HEK293 (cell line): ENCODE results near the gene EML1.

Experiments
- CTCF ChIA-PET: fragments of 350-600 bp; formaldehyde crosslinking; extraction: SDS; loops from one replicate; lab custom pipeline; 2021; ENCODE audit warnings: antibody characterized with exemption; lab: Yijun Ruan, JAX
- POLR2A ChIA-PET: fragments of 300-600 bp; formaldehyde crosslinking; extraction: SDS; loops from one replicate; lab custom pipeline; 2020; ENCODE audit warnings: antibody characterized with exemption, inconsistent platforms; lab: Yijun Ruan, JAX
- H3K27ac ChIP-seq: fragments of 200-500 bp; sonication (Bioruptor generic); 2 replicates; pipeline ENCODE4 v1.5.1; 2014; ENCODE audit warnings: low read depth, low read length, control low read depth, inconsistent platforms; ENCODE audit errors: extremely low read depth
- H3K36me3 ChIP-seq, 2 experiments: fragments of 200-500 bp in 1 of 2; sonication (Bioruptor generic) in 1 of 2; 1 replicate in 1 of 2; 2 replicates in 1 of 2; pipeline ENCODE4 v1.5.1; 2014 to 2017; ENCODE audit warnings: inconsistent platforms in 2 of 2, low read length in 2 of 2; ENCODE audit not compliant: control insufficient read depth in 2 of 2, insufficient read depth in 1 of 2
- H3K4me1 ChIP-seq: fragments of 200-500 bp; sonication (Bioruptor generic); 2 replicates; pipeline ENCODE4 v1.5.1; 2014; ENCODE audit warnings: mild to moderate bottlenecking, low read length, inconsistent platforms; ENCODE audit not compliant: control insufficient read depth, insufficient read depth
- H3K4me3 ChIP-seq: 2 replicates; pipeline ENCODE4 v1.5.1; 2011; ENCODE audit warnings: low read depth, mild to moderate bottlenecking, control low read depth, low read length, moderate library complexity
- H3K9me3 ChIP-seq: fragments of 200-500 bp; sonication (Bioruptor generic); 2 replicates; pipeline ENCODE4 v1.5.1; 2014; ENCODE audit warnings: low read depth, low read length, inconsistent platforms; ENCODE audit not compliant: control insufficient read depth, insufficient read depth
- FEZF1 ChIP-seq: fragments of 450-650 bp; formaldehyde crosslinking; IDR thresholded peaks from 2 replicates; pipeline ENCODE4 v1.5.1; 2016; ENCODE audit warnings: missing biosample characterization, missing genetic modification characterization
- IKZF3 ChIP-seq: fragments of 450-650 bp; IDR thresholded peaks from 2 replicates; pipeline ENCODE4 v1.5.0; 2018; ENCODE audit warnings: missing biosample characterization, mild to moderate bottlenecking, missing genetic modification characterization, moderate library complexity
- KLF1 ChIP-seq: fragments of 450-650 bp; formaldehyde crosslinking; IDR thresholded peaks from 2 replicates; pipeline ENCODE4 v1.5.1; 2016; ENCODE audit warnings: missing biosample characterization, missing genetic modification characterization
- SCRT2 ChIP-seq: fragments of 450-650 bp; formaldehyde crosslinking; IDR thresholded peaks from 2 replicates; pipeline ENCODE4 v1.5.1; 2016; ENCODE audit warnings: missing biosample characterization, missing genetic modification characterization
- ZBTB8A ChIP-seq: fragments of 450-650 bp; formaldehyde crosslinking; IDR thresholded peaks from 2 replicates; pipeline ENCODE4 v1.5.1; 2016; ENCODE audit warnings: missing biosample characterization, missing genetic modification characterization
- ZNF223 ChIP-seq: fragments of 450-650 bp; formaldehyde crosslinking; IDR thresholded peaks from 2 replicates; pipeline ENCODE4 v1.5.1; 2016; ENCODE audit warnings: missing biosample characterization, missing genetic modification characterization
- ZNF239 ChIP-seq: fragments of 450-650 bp; formaldehyde crosslinking; IDR thresholded peaks from 2 replicates; pipeline ENCODE4 v1.5.1; 2016; ENCODE audit warnings: missing biosample characterization, missing genetic modification characterization
- ZNF302 ChIP-seq: fragments of 450-650 bp; formaldehyde crosslinking; IDR thresholded peaks from 2 replicates; pipeline ENCODE4 v1.5.1; 2016; ENCODE audit warnings: missing biosample characterization, missing genetic modification characterization, low read depth
- ZNF335 ChIP-seq: fragments of 450-650 bp; formaldehyde crosslinking; conservative IDR thresholded peaks from 2 replicates; pipeline ENCODE4 v1.5.1; 2016; ENCODE audit warnings: missing biosample characterization, missing genetic modification characterization
- ZNF404 ChIP-seq: fragments of 450-650 bp; formaldehyde crosslinking; IDR thresholded peaks from 2 replicates; pipeline ENCODE4 v1.5.1; 2017; ENCODE audit warnings: missing biosample characterization, missing genetic modification characterization
- ZNF433 ChIP-seq: fragments of 450-650 bp; formaldehyde crosslinking; IDR thresholded peaks from 2 replicates; pipeline ENCODE4 v1.5.1; 2016; ENCODE audit warnings: missing biosample characterization, missing genetic modification characterization, low read depth
- ZNF48 ChIP-seq: fragments of 450-650 bp; formaldehyde crosslinking; IDR thresholded peaks from 2 replicates; pipeline ENCODE4 v1.5.1; 2016; ENCODE audit warnings: missing biosample characterization, missing genetic modification characterization
- ZNF488 ChIP-seq: fragments of 450-650 bp; formaldehyde crosslinking; IDR thresholded peaks from 2 replicates; pipeline ENCODE4 v1.5.1; 2016; ENCODE audit warnings: missing biosample characterization, missing genetic modification characterization
- ZNF530 ChIP-seq: fragments of 450-650 bp; formaldehyde crosslinking; IDR thresholded peaks from 2 replicates; pipeline ENCODE4 v1.5.1; 2016; ENCODE audit warnings: low read depth, missing biosample characterization, missing genetic modification characterization
- ZNF585B ChIP-seq: fragments of 450-650 bp; formaldehyde crosslinking; IDR thresholded peaks from 2 replicates; pipeline ENCODE4 v1.5.1; 2016; ENCODE audit warnings: missing biosample characterization, missing genetic modification characterization
- ZNF600 ChIP-seq: fragments of 450-650 bp; formaldehyde crosslinking; IDR thresholded peaks from 2 replicates; pipeline ENCODE4 v1.5.1; 2016; ENCODE audit warnings: missing biosample characterization, missing genetic modification characterization
- ZNF677 ChIP-seq: fragments of 450-650 bp; IDR thresholded peaks from 2 replicates; pipeline ENCODE4 v1.5.0; 2018; ENCODE audit warnings: missing biosample characterization, mild to moderate bottlenecking, missing genetic modification characterization, moderate library complexity
- ZNF843 ChIP-seq: fragments of 450-650 bp; formaldehyde crosslinking; IDR thresholded peaks from 2 replicates; pipeline ENCODE4 v1.5.1; 2016; ENCODE audit warnings: missing biosample characterization, missing genetic modification characterization
- ZSCAN30 ChIP-seq: fragments of 450-650 bp; IDR thresholded peaks from 2 replicates; pipeline ENCODE4 v1.5.1; 2018; ENCODE audit warnings: missing biosample characterization, mild to moderate bottlenecking, missing genetic modification characterization, moderate library complexity
- TF ChIP-seq, protein P1 (sequence below): fragments of 450-650 bp; formaldehyde crosslinking; optimal IDR thresholded peaks from 2 replicates; pipeline ENCODE3; 2016; ENCODE audit warnings: missing biosample characterization, mild to moderate bottlenecking, missing genetic modification characterization
- TF ChIP-seq, protein P2 (sequence below): fragments of 450-650 bp; formaldehyde crosslinking; IDR thresholded peaks from 2 replicates; pipeline ENCODE4 v1.5.1; 2016; ENCODE audit warnings: missing biosample characterization, missing genetic modification characterization
- TF ChIP-seq, protein P3 (sequence below): fragments of 450-650 bp; formaldehyde crosslinking; IDR thresholded peaks from 2 replicates; pipeline ENCODE4 v1.5.1; 2016; ENCODE audit warnings: missing biosample characterization, missing genetic modification characterization
- TF ChIP-seq, protein P4 (sequence below): fragments of 450-650 bp; formaldehyde crosslinking; IDR thresholded peaks from 2 replicates; pipeline ENCODE4 v1.5.1; 2017; ENCODE audit warnings: missing biosample characterization, missing genetic modification characterization

EML1 gene, protein sequence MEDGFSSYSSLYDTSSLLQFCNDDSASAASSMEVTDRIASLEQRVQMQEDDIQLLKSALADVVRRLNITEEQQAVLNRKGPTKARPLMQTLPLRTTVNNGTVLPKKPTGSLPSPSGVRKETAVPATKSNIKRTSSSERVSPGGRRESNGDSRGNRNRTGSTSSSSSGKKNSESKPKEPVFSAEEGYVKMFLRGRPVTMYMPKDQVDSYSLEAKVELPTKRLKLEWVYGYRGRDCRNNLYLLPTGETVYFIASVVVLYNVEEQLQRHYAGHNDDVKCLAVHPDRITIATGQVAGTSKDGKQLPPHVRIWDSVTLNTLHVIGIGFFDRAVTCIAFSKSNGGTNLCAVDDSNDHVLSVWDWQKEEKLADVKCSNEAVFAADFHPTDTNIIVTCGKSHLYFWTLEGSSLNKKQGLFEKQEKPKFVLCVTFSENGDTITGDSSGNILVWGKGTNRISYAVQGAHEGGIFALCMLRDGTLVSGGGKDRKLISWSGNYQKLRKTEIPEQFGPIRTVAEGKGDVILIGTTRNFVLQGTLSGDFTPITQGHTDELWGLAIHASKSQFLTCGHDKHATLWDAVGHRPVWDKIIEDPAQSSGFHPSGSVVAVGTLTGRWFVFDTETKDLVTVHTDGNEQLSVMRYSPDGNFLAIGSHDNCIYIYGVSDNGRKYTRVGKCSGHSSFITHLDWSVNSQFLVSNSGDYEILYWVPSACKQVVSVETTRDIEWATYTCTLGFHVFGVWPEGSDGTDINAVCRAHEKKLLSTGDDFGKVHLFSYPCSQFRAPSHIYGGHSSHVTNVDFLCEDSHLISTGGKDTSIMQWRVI

DNA sequence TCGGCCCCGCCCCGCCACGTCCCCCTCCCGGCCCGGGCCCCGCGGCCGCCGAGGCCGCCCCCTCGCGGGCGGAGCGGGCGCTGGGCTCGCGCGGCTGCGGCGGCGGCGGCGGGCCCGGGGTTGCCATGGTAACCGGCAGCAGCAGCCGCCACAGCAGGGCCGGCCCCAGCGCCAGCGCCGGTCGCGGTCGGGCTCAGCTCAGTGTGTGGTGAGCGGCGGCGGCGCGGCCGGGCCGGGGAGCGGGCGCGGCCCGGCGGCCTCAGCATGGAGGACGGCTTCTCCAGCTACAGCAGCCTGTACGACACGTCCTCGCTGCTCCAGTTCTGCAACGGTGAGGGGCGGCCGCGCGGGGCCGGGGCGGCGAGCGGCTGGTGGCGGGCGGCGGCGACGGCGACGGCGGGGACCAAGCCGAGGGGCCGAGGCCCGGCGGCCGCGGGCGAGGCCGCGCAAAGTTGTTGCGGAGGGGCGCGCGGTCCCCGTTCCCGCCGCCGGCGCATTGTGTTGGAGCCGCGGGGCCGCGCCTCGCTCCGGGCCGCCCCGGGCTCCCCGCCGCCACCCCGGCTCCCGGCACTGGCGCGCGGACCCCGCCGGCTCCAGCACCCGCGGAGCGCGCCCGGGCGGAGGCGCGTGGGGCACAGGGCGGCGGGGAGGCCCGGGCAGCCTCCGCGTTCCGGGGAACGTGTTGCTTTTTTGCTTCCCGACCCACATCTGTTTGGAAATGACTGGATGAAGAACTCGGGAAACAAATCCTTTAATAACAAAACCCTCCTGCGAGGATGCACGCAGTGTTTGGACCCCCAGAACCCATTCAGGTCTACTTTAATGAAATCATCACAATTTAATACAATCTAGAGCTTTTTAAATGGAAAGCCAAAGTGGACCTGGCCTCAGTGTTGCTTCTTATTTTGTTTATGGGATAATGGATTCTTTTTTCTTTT is at the start of gene EML1:
EML1 (plus strand) TSS at position 201 of the 938 bp plus-strand sequence; CDS start at position 265, 64 bp downstream.
- Histone ChIP-seq H3K4me3 (peak within 1 kb of the TSS; percentile 63), H3K36me3 (no peaks in the 10 kb centered on the region), H3K27ac (peak within 1 kb of the TSS; percentile 90), H3K9me3 (no peaks in the 10 kb centered on the region), H3K4me1 (peaks cover 11% of the 10 kb centered on the region)
- CTCF ChIA-PET, result interaction anchor here (0.6 to 3.6 kb wide), 7 partner anchors 9 to 1857 kb away, joined by 3 to 13 read pairs (median 4); no protein-coding TSS in a partner anchor
- 0 out of 2 replicates have a peak, but pooled peaks have one; percentile 24 for TF ChIP-seq ZNF677 (tag by site-specific recombination)
- no peak for TF ChIP-seq ZNF239 (tag by site-specific recombination)
- no peak for TF ChIP-seq ZNF585B (tag by site-specific recombination)
- TF ChIP-seq ZNF530, result no peak
- 0 out of 2 replicates have a peak, but pooled peaks have one; percentile 17 for TF ChIP-seq IKZF3
- TF ChIP-seq KLF1, result no peak
- no peak for TF ChIP-seq ZNF48 (tag by site-specific recombination)
- peak; percentile 90 for TF ChIP-seq ZBTB8A (tag by site-specific recombination)
- TF ChIP-seq ZNF335 (tag by site-specific recombination), result peak; percentile 58
- TF ChIP-seq ZNF600 (tag by site-specific recombination), result no peak
- no peak for TF ChIP-seq ZNF433 (tag by site-specific recombination)
- TF ChIP-seq, protein P1, sequence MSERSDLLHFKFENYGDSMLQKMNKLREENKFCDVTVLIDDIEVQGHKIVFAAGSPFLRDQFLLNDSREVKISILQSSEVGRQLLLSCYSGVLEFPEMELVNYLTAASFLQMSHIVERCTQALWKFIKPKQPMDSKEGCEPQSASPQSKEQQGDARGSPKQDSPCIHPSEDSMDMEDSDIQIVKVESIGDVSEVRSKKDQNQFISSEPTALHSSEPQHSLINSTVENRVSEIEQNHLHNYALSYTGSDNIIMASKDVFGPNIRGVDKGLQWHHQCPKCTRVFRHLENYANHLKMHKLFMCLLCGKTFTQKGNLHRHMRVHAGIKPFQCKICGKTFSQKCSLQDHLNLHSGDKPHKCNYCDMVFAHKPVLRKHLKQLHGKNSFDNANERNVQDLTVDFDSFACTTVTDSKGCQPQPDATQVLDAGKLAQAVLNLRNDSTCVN (tag by site-specific recombination), result peak; percentile 52
- TF ChIP-seq, protein P2, sequence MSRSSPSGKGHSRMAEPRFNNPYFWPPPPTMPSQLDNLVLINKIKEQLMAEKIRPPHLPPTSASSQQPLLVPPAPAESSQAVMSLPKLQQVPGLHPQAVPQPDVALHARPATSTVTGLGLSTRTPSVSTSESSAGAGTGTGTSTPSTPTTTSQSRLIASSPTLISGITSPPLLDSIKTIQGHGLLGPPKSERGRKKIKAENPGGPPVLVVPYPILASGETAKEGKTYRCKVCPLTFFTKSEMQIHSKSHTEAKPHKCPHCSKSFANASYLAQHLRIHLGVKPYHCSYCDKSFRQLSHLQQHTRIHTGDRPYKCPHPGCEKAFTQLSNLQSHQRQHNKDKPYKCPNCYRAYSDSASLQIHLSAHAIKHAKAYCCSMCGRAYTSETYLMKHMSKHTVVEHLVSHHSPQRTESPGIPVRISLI, result no peak
- TF ChIP-seq ZNF223 (tag by site-specific recombination), result no peak
- TF ChIP-seq ZNF488 (tag by site-specific recombination), result no peak
- TF ChIP-seq SCRT2, result 0 out of 2 replicates have a peak, but pooled peaks have one; percentile 27
- 0 out of 2 replicates have a peak, but pooled peaks have one; percentile 15 for TF ChIP-seq ZSCAN30 (tag by site-specific recombination)
- TF ChIP-seq, protein P3, sequence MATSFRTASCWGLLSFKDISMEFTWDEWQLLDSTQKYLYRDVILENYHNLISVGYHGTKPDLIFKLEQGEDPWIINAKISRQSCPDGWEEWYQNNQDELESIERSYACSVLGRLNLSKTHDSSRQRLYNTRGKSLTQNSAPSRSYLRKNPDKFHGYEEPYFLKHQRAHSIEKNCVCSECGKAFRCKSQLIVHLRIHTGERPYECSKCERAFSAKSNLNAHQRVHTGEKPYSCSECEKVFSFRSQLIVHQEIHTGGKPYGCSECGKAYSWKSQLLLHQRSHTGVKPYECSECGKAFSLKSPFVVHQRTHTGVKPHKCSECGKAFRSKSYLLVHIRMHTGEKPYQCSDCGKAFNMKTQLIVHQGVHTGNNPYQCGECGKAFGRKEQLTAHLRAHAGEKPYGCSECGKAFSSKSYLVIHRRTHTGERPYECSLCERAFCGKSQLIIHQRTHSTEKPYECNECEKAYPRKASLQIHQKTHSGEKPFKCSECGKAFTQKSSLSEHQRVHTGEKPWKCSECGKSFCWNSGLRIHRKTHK (tag by site-specific recombination), result no peak
- no peak for TF ChIP-seq FEZF1 (tag by site-specific recombination)
- TF ChIP-seq ZNF843 (tag by site-specific recombination), result no peak
- no peak for TF ChIP-seq ZNF404 (tag by site-specific recombination)
- TF ChIP-seq, protein P4, sequence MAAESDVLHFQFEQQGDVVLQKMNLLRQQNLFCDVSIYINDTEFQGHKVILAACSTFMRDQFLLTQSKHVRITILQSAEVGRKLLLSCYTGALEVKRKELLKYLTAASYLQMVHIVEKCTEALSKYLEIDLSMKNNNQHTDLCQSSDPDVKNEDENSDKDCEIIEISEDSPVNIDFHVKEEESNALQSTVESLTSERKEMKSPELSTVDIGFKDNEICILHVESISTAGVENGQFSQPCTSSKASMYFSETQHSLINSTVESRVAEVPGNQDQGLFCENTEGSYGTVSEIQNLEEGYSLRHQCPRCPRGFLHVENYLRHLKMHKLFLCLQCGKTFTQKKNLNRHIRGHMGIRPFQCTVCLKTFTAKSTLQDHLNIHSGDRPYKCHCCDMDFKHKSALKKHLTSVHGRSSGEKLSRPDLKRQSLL (tag by site-specific recombination), result peak; percentile 88
- TF ChIP-seq ZNF302, result no peak
- POLR2A ChIA-PET, result interaction anchor here (0.6 to 0.8 kb wide), 2 partner anchors 29 to 47 kb away, joined by 3 read pairs; no protein-coding TSS in a partner anchor
